ENCODE measurements around the gene LYPLAL1.
"Not testable (repeated sequence)": the region's sequence is repeated elsewhere in the genome, so short reads cannot be mapped to it uniquely, and the experiment has no call there.

The LYPLAL1 gene

DNA sequence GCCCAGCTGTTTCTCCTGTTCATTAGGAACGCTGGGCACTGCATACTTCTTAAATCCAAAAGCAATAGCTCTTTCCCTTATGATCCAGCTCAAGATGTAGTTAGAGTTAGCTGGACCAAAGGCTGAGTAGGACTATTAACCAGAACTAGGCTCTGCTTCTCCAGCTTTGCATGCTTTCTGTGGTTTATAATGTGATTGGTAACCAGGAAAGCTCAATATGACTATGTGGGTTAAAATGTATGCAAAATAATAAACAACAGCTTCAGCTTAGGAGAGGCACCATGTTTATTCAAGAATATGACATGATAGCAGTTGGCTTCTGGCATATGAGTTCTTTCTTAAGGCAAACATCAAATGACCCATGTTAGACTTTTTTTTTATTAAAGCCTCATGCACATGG, 73.8 kb downstream of the LYPLAL1 start:
- H2AFZ ChIP-seq (ENCODE audit: low read depth, low read length, severe bottlenecking), result no peak overlapping the region
- no peaks in the 10 kb centered on the region for H4K20me1 ChIP-seq (ENCODE audit: low read depth, low read length)
- H3K9me3 ChIP-seq (ENCODE audit: insufficient read depth, low read length), result no peaks in the 10 kb centered on the region
- H3F3A ChIP-seq (ENCODE audit: insufficient read depth), result no peaks in the 10 kb centered on the region
- H3K9me2 ChIP-seq (replicated peaks; ENCODE audit: insufficient read depth, low read length), result no peaks in the 10 kb centered on the region
- no peaks in the 10 kb centered on the region for H3K27me3 ChIP-seq (ENCODE audit: low read length)
- no peak overlapping the region for H3K9ac ChIP-seq (ENCODE audit: low read length)
- no peak overlapping the region for H3K27ac ChIP-seq (ENCODE audit: low read depth, low read length)
- TF ChIP-seq CTCF (IDR thresholded peaks at IDR 0.05; ENCODE audit: insufficient read depth, low read length, poor library complexity, severe bottlenecking), result no peak
- TF ChIP-seq EZH2phosphoT487 (conservative IDR thresholded peaks at IDR 0.05; ENCODE audit: low read length), result no peak
- no peaks in the 10 kb centered on the region for H3K79me2 ChIP-seq (ENCODE audit: insufficient read depth, low read length)
- H3K4me3 ChIP-seq (ENCODE audit: insufficient read depth, low read length, poor library complexity, severe bottlenecking), result no peak overlapping the region
- no peaks in the 10 kb centered on the region for H3K36me3 ChIP-seq (ENCODE audit: low read length)
- H3K4me2 ChIP-seq (ENCODE audit: low read depth, low read length, poor library complexity, severe bottlenecking), result no peak overlapping the region

DNA sequence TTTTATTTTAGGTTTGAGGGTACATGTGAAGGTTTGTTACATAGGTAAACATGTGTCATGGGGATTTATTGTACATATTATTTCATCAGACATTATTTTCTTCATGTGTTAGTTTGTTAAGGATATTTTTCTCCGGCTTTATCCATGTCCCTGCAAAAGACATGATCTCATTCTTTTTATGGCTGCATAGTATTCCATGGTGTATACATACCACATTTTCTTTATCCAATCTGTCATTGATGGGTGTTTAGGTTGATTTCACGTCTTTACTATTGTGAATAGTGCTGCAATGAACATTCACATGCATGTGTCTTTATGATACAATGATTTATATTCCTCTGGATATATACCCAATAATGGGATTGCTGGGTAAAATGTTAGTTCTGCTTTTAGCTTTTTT, 76.8 kb downstream of the LYPLAL1 start:
- not testable (repeated sequence) for H3K9me2 ChIP-seq (replicated peaks; ENCODE audit: insufficient read depth, low read length); H3K79me2 ChIP-seq (ENCODE audit: insufficient read depth, low read length); H3F3A ChIP-seq (ENCODE audit: insufficient read depth); H3K36me3 ChIP-seq (ENCODE audit: low read length); H3K4me2 ChIP-seq (ENCODE audit: low read depth, low read length, poor library complexity, severe bottlenecking); H2AFZ ChIP-seq (ENCODE audit: low read depth, low read length, severe bottlenecking); H3K9me3 ChIP-seq (ENCODE audit: insufficient read depth, low read length); H3K4me3 ChIP-seq (ENCODE audit: insufficient read depth, low read length, poor library complexity, severe bottlenecking); H3K9ac ChIP-seq (ENCODE audit: low read length); H3K27me3 ChIP-seq (ENCODE audit: low read length); H4K20me1 ChIP-seq (ENCODE audit: low read depth, low read length); H3K27ac ChIP-seq (ENCODE audit: low read depth, low read length)

DNA sequence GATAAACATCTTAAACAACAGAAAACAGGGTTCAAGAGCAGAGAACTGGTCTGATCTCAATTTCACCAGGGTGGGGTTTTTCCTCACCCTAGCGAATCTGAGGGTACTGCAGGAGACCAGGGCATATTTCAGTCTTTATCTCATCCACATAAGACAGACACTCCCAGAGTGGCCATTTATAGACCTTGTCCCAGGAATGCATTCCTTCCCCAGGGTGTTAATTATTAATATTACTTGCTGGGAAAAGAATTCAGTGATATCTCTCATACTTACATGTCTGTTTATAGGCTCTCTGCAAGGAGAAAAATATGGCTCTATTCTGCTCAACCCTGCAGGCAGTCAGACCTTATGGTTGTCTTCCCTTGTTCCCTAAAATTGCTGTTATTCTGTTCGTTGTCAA, 84.1 kb downstream of the LYPLAL1 start:
- no peaks in the 10 kb centered on the region for H3K79me2 ChIP-seq (ENCODE audit: insufficient read depth, low read length)

GRCh38 chr1:219261454-219261853, 87.8 kb downstream of the LYPLAL1 start:
- Histone ChIP-seq H3K9me3 (ENCODE audit: insufficient read depth, low read length) (no peaks in the 10 kb centered on the region), H3F3A (ENCODE audit: insufficient read depth) (no peaks in the 10 kb centered on the region), H4K20me1 (ENCODE audit: low read depth, low read length) (no peaks in the 10 kb centered on the region), H2AFZ (ENCODE audit: low read depth, low read length, severe bottlenecking) (no peak overlapping the region), H3K4me2 (ENCODE audit: low read depth, low read length, poor library complexity, severe bottlenecking) (no peak overlapping the region), H3K9ac (ENCODE audit: low read length) (no peak overlapping the region), H3K36me3 (ENCODE audit: low read length) (no peaks in the 10 kb centered on the region), H3K4me3 (ENCODE audit: insufficient read depth, low read length, poor library complexity, severe bottlenecking) (no peak overlapping the region), H3K79me2 (ENCODE audit: insufficient read depth, low read length) (no peaks in the 10 kb centered on the region), H3K9me2 (replicated peaks; ENCODE audit: insufficient read depth, low read length) (no peaks in the 10 kb centered on the region), H3K27ac (ENCODE audit: low read depth, low read length) (no peak overlapping the region), H3K27me3 (ENCODE audit: low read length) (no peaks in the 10 kb centered on the region)
- no peak for TF ChIP-seq CTCF (IDR thresholded peaks at IDR 0.05; ENCODE audit: insufficient read depth, low read length, poor library complexity, severe bottlenecking)
- TF ChIP-seq EZH2phosphoT487 (conservative IDR thresholded peaks at IDR 0.05; ENCODE audit: low read length), result no peak

More for the DNA sequence above, 84.1 kb downstream of the LYPLAL1 start:
- no peaks in the 10 kb centered on the region for H4K20me1 ChIP-seq (ENCODE audit: low read depth, low read length)
- no peaks in the 10 kb centered on the region for H3K9me3 ChIP-seq (ENCODE audit: insufficient read depth, low read length)
- no peak overlapping the region for H3K4me2 ChIP-seq (ENCODE audit: low read depth, low read length, poor library complexity, severe bottlenecking)
- H3K27ac ChIP-seq (ENCODE audit: low read depth, low read length), result no peak overlapping the region
- no peaks in the 10 kb centered on the region for H3K27me3 ChIP-seq (ENCODE audit: low read length)
- no peaks in the 10 kb centered on the region for H3F3A ChIP-seq (ENCODE audit: insufficient read depth)
- no peak overlapping the region for H3K9ac ChIP-seq (ENCODE audit: low read length)
- no peak for TF ChIP-seq CTCF (IDR thresholded peaks at IDR 0.05; ENCODE audit: insufficient read depth, low read length, poor library complexity, severe bottlenecking)
- no peak for TF ChIP-seq EZH2phosphoT487 (conservative IDR thresholded peaks at IDR 0.05; ENCODE audit: low read length)
- no peak overlapping the region for H3K4me3 ChIP-seq (ENCODE audit: insufficient read depth, low read length, poor library complexity, severe bottlenecking)
- H2AFZ ChIP-seq (ENCODE audit: low read depth, low read length, severe bottlenecking), result no peak overlapping the region
- H3K9me2 ChIP-seq (replicated peaks; ENCODE audit: insufficient read depth, low read length), result no peaks in the 10 kb centered on the region
- H3K36me3 ChIP-seq (ENCODE audit: low read length), result no peaks in the 10 kb centered on the region

Measured in SU-DHL-6 (cell line).